Measurements from ENCODE around the gene ZMIZ2. TPM values are rescaled to one million over a fixed set of nuclear protein-coding genes. Genes with fewer than 3 reads are reported as not detected.

The ZMIZ2 gene
- total RNA-seq, 1 experiment from 2014 or later: 142 TPM

GRCh38 chr7:44707558-44708230 lies 41.0 kb upstream of the ZMIZ2 start:
- ChIA-PET POLR2A (ENCODE audit: unreplicated experiment) (no interaction called here), CTCF (no interaction called here)
- intact Hi-C loops (cut with micrococcal nuclease; ENCODE audit: unreplicated experiment): no loop called here
- H3K9me3 ChIP-seq (ENCODE audit: insufficient read depth, low read depth): no peaks in the 10 kb centered on the region
- no peak overlapping the region for H3K4me3 ChIP-seq
- TF ChIP-seq CTCF (conservative IDR thresholded peaks at IDR 0.05) (no peak), EZH2 (IDR thresholded peaks at IDR 0.05; ENCODE audit: low read depth) (no peak)
- no peaks in the 10 kb centered on the region for H3K9me2 ChIP-seq (ENCODE audit: insufficient read depth)
- no peaks in the 10 kb centered on the region; the same call in 1 of the 2 replicates for H4K20me1 ChIP-seq (ENCODE audit: insufficient read depth)
- H2AFZ ChIP-seq: no peak overlapping the region
- no peak overlapping the region for H3K4me2 ChIP-seq
- no peak for DNase-seq
- H3K27ac ChIP-seq: no peak overlapping the region
- BruUV-seq (replicated peaks): TSS peak; percentile 7
- H3F3A ChIP-seq (ENCODE audit: insufficient read depth, low read depth): peaks cover 34% of the 10 kb centered on the region; the same call in 1 of the 2 replicates
- no peaks in the 10 kb centered on the region for H3K79me2 ChIP-seq (ENCODE audit: low read depth)
- no peaks in the 10 kb centered on the region for H3K36me3 ChIP-seq (ENCODE audit: low read depth)
- no peaks in the 10 kb centered on the region for H3K27me3 ChIP-seq (ENCODE audit: insufficient read depth, low read depth)
- peaks cover 29% of the 10 kb centered on the region for H3K4me1 ChIP-seq (replicated peaks; ENCODE audit: insufficient read depth)

GRCh38 chr7:44709011-44709915 lies 39.4 kb upstream of the ZMIZ2 start:
- BruUV-seq (replicated peaks): no TSS peak
- CTCF ChIA-PET: no interaction called here

More at GRCh38 chr7:44709011-44709915, 39.4 kb upstream of the ZMIZ2 start:
- POLR2A ChIA-PET (ENCODE audit: unreplicated experiment): no interaction called here
- no peaks in the 10 kb centered on the region for H3K9me3 ChIP-seq (ENCODE audit: insufficient read depth, low read depth)
- DNase-seq: no peak
- no peak overlapping the region for H3K27ac ChIP-seq
- H3K36me3 ChIP-seq (ENCODE audit: low read depth): no peaks in the 10 kb centered on the region
- H3K9me2 ChIP-seq (ENCODE audit: insufficient read depth): no peaks in the 10 kb centered on the region
- intact Hi-C loops (cut with micrococcal nuclease; ENCODE audit: unreplicated experiment): no loop called here
- H3F3A ChIP-seq (ENCODE audit: insufficient read depth, low read depth): peaks cover 43% of the 10 kb centered on the region; the same call in 1 of the 2 replicates
- H3K4me2 ChIP-seq: no peak overlapping the region
- no peak overlapping the region for H3K4me3 ChIP-seq
- TF ChIP-seq EZH2 (IDR thresholded peaks at IDR 0.05; ENCODE audit: low read depth) (no peak), CTCF (conservative IDR thresholded peaks at IDR 0.05) (no peak)
- H2AFZ ChIP-seq: no peak overlapping the region
- no peaks in the 10 kb centered on the region for H3K27me3 ChIP-seq (ENCODE audit: insufficient read depth, low read depth)
- no peaks in the 10 kb centered on the region for H3K79me2 ChIP-seq (ENCODE audit: low read depth)
- H4K20me1 ChIP-seq (ENCODE audit: insufficient read depth): no peaks in the 10 kb centered on the region; the same call in 1 of the 2 replicates
- peaks cover 42% of the 10 kb centered on the region for H3K4me1 ChIP-seq (replicated peaks; ENCODE audit: insufficient read depth)
